ENCODE measurements around the gene LNX1. TPM values are rescaled to one million over a fixed set of nuclear protein-coding genes. Genes with fewer than 3 reads are reported as not detected.
A peak's percentile ranks its signal among the peaks of the same experiment; 100 is the strongest.

Gene LNX1
- total RNA-seq (2013; cell fraction: nucleolus; rRNA removed), result 1.5 and 1.6 TPM in 2 replicates
- 1.4 and 2.2 TPM in 2 replicates for total RNA-seq (2014; rRNA removed)
- total RNA-seq (2014; rRNA removed; fragmentation: Illumina TruSeq; extraction: Trizol), result 0.92 and 1.0 TPM in 2 replicates
- total RNA-seq (2021), result 1.4 and 1.5 TPM in 2 replicates
- 0.26 TPM for polyA plus RNA-seq (2011; ENCODE audit: low read depth)
- 0.53 and 0.81 TPM in 2 replicates for polyA plus RNA-seq (2011; rRNA removed)
- polyA plus RNA-seq (2011; cell fraction: cytosol; rRNA removed), result 0.76 and 1.0 TPM in 2 replicates
- 2.3 and 2.7 TPM in 2 replicates for polyA plus RNA-seq (2011; cell fraction: nucleus; rRNA removed)
- 0.30 and 0.73 TPM in 2 replicates for polyA plus RNA-seq (2012)
- 1.1 and 1.3 TPM in 2 replicates for polyA plus RNA-seq (2014; fragmentation: Illumina TruSeq; extraction: Trizol)
- 1 to 10 TPM in 1 of 2 experiments, under 1 TPM in 1; 0.88 to 1.2 TPM for polyA plus RNA-seq (2014; fragmentation: Nextera tagmentation; extraction: Ambion mirVana)
- 0.53 and 1.1 TPM in 2 replicates for polyA plus RNA-seq (2014; rRNA removed)
- under 1 TPM; 0.72 to 0.79 TPM for polyA plus RNA-seq (2016; fragmentation: Nextera tagmentation; extraction: Ambion mirVana)
- polyA minus RNA-seq (2011; rRNA and poly(A)+ RNA removed), result 0.98 and 3.6 TPM in 2 replicates
- 1.3 TPM in 1 of 2 replicates, not detected in the other for polyA minus RNA-seq (2011; cell fraction: cytosol; rRNA and poly(A)+ RNA removed)
- polyA minus RNA-seq (2011; cell fraction: nucleus; rRNA and poly(A)+ RNA removed), result 0.73 and 1.1 TPM in 2 replicates
- Bru-seq, nascent RNA, result percentile 52 among the genes with signal in this experiment
- percentile 51 among the genes with signal in this experiment for BruChase-seq, experiment 1, labeled RNA remaining after a 6-hour chase
- percentile 47 among the genes with signal in this experiment for BruChase-seq, experiment 2, labeled RNA remaining after a 2-hour chase
- long read RNA-seq, experiment 1, partial matches to known transcripts, result 0 of 1 reads
- long read RNA-seq, experiment 1, other reads (novel, unspliced or antisense), result 1 of 1 reads
- long read RNA-seq, experiment 2, partial matches to known transcripts, result 0 of 24 reads
- long read RNA-seq, experiment 2, other reads (novel, unspliced or antisense), result 24 of 24 reads

DNA sequence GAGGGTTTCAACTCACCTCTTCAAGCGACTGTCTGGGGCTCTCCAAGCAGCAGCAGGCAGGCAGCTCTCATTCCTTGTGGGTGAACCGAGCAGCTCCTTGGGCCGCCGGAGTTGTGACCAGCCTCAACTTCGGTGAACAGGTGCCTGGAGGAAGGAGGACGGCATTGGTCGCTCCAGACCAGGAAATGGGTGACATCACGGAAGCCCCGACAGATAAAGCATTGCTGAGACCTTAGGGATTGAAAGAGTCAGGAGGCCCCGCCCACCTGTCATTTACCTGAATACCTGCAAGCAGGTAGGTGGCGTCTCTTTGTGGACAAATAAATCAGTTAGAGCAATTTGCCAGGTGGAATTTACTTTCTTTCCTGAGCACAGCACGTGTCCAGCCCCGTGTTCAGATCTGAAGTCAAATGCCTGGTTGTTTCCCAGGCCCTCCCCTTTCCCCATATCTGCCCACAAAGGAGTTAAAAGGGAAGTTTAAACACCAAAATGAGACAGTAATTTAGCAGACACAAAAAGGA lies at the start of gene LNX1:
LNX1 (minus strand) TSS at position 115 of the 521 bp plus-strand sequence. CDS start 17,484 bp downstream, outside the sequence.
- no TSS peak for BruUV-seq (replicated peaks)
- FAIRE-seq, result no peak
- H3K9ac ChIP-seq (ENCODE audit: control insufficient read depth, insufficient read depth, low read length), result no peak within 1 kb of the TSS

More for the DNA sequence above, at the start of gene LNX1:
- H3K36me3 ChIP-seq (ENCODE audit: control insufficient read depth in 2 of 2, insufficient read depth in 2 of 2, low read length in 1 of 2), result no peaks in the 10 kb centered on the region
- ChIA-PET POLR2A (no interaction called here), SMC1A (ENCODE audit: uncharacterized antibody, unreplicated experiment) (interaction anchor here (1.3 to 1.5 kb wide), 2 partner anchors 8 to 60 kb away, joined by 3 to 4 read pairs; no protein-coding TSS in a partner anchor), RAD21 (ENCODE audit: unreplicated experiment) (interaction anchor here (0.8 kb wide), 1 partner anchor 53 kb away, joined by 3 read pairs; no protein-coding TSS in a partner anchor), CTCF (no interaction called here)
- H4K20me1 ChIP-seq (ENCODE audit: control insufficient read depth, insufficient read depth), result no peaks in the 10 kb centered on the region
- H3K4me1 ChIP-seq (ENCODE audit: control insufficient read depth, insufficient read depth, low read length), result peaks cover 3% of the 10 kb centered on the region; the same call in 1 of the 2 replicates
- no peak within 1 kb of the TSS for H3K27ac ChIP-seq (ENCODE audit: control insufficient read depth, insufficient read depth)
- no peaks in the 10 kb centered on the region for H3K79me2 ChIP-seq (ENCODE audit: control insufficient read depth, insufficient read depth, low read length)
- TF ChIP-seq ZZZ3 (IDR thresholded peaks at IDR 0.05; ENCODE audit: control insufficient read depth, insufficient read length, low read depth) (no peak), NR2C2 (IDR thresholded peaks at IDR 0.05; ENCODE audit: borderline replicate concordance, control insufficient read depth, insufficient read length, low read depth) (no peak), SMAD5 (IDR thresholded peaks at IDR 0.05; ENCODE audit: low read depth) (no peak), NR2C1 (IDR thresholded peaks at IDR 0.05) (no peak), KLF5 (IDR thresholded peaks at IDR 0.05; ENCODE audit: partially characterized antibody) (no peak), HDGF (IDR thresholded peaks at IDR 0.05) (no peak)
- intact Hi-C loops (cut with micrococcal nuclease; ENCODE audit: unreplicated experiment) (loop anchor here (10.0 kb wide), 1 partner anchor 97 kb away; no protein-coding TSS in a partner anchor), in situ Hi-C loops (cut with MboI) (no loop called here)
- H2AFZ ChIP-seq (ENCODE audit: control insufficient read depth, low read depth, low read length), result no peak within 1 kb of the TSS
- no peak for DNase-seq (ENCODE audit: low read depth, low spot score)
- no peak within 1 kb of the TSS for H3K4me3 ChIP-seq
- no peak within 1 kb of the TSS for H3K4me2 ChIP-seq (ENCODE audit: control insufficient read depth, insufficient read depth)
- H3K27me3 ChIP-seq (replicated peaks in 1 of 2; ENCODE audit: control insufficient read depth in 2 of 2, insufficient read depth in 2 of 2, low read length in 1 of 2), result no peaks in the 10 kb centered on the region
- ATAC-seq, result no peak
- no peaks in the 10 kb centered on the region for H3K9me3 ChIP-seq (replicated peaks; ENCODE audit: control insufficient read depth, insufficient read depth, low read length)
- 31% methylated on average over 13 of the region's 13 CpGs for WGBS (ENCODE audit: insufficient coverage, insufficient replicate concordance, low lambda C conversion rate, missing lambda C conversion rate)

Data from GM12878 (cell line).